NCI-H510A treated with DMSO at 0.1 percent for 48 hours (cell line): ENCODE data around the gene RBM47.
A peak's percentile ranks its signal among the peaks of the same experiment; 100 is the strongest.

Experiments used
- DNase-seq: peaks from one replicate; lab custom pipeline; 2025; lab: John Stamatoyannopoulos, UW

RBM47 gene

GRCh38 chr4:40586729-40587128 is 42.9 kb downstream of the RBM47 start:
- DNase-seq, result no peak

- DNase-seq, result no peak
Measured at GRCh38 chr4:40586034-40586433, 43.6 kb downstream of the RBM47 start.

- DNase-seq, result no peak
Measured at GRCh38 chr4:40585201-40585799, 44.4 kb downstream of the RBM47 start.

GRCh38 chr4:40584517-40585141 is 45.0 kb downstream of the RBM47 start:
- DNase-seq, result no peak

GRCh38 chr4:40583850-40584439 is 45.7 kb downstream of the RBM47 start:
- DNase-seq, result no peak

- DNase-seq, result no peak
Measured at GRCh38 chr4:40582413-40582812, 47.3 kb downstream of the RBM47 start.

GRCh38 chr4:40581254-40582140 is 48.2 kb downstream of the RBM47 start:
- no peak for DNase-seq

GRCh38 chr4:40579983-40580382 is 49.7 kb downstream of the RBM47 start:
- no peak for DNase-seq

- DNase-seq, result no peak
Measured at GRCh38 chr4:40577588-40578253, 51.9 kb downstream of the RBM47 start.

GRCh38 chr4:40576651-40577480 is 52.8 kb downstream of the RBM47 start:
- peak; percentile 72 for DNase-seq

- no peak for DNase-seq
Measured at GRCh38 chr4:40575846-40576245, 53.8 kb downstream of the RBM47 start.

GRCh38 chr4:40573593-40574311 is 55.9 kb downstream of the RBM47 start:
- DNase-seq, result no peak

- DNase-seq, result no peak
Measured at GRCh38 chr4:40572692-40573310, 56.9 kb downstream of the RBM47 start.

- DNase-seq, result no peak
Measured at GRCh38 chr4:40571208-40571607, 58.5 kb downstream of the RBM47 start.

GRCh38 chr4:40570348-40571077 is 59.2 kb downstream of the RBM47 start:
- DNase-seq, result no peak

GRCh38 chr4:40564815-40565483 is 64.7 kb downstream of the RBM47 start:
- peak; percentile 60 for DNase-seq

GRCh38 chr4:40564004-40564403 is 65.7 kb downstream of the RBM47 start:
- DNase-seq, result no peak

- DNase-seq, result no peak
Measured at GRCh38 chr4:40563401-40563800, 66.3 kb downstream of the RBM47 start.

GRCh38 chr4:40562681-40563080 is 67.0 kb downstream of the RBM47 start:
- no peak for DNase-seq
